MM.1S (cell line): ENCODE results near the gene PAN3.

Experiments
- DNase-seq: peaks from one replicate; pipeline ENCODE4 v3.0.0-alpha.2; 2015
- H2AFZ ChIP-seq: fragments of 300-600 bp; sonication (generic); 2 replicates; pipeline ENCODE4 v1.6.0; 2016; ENCODE audit warnings: antibody characterized with exemption, low read length
- H3F3A ChIP-seq: fragments of 300-600 bp; sonication (generic); 2 replicates; pipeline ENCODE4 v1.6.1; 2016; ENCODE audit warnings: mild to moderate bottlenecking, antibody characterized with exemption, low read length, moderate library complexity, mixed read lengths; ENCODE audit not compliant: insufficient read depth
- H3K27ac ChIP-seq: fragments of 300-600 bp; sonication (generic); 2 replicates; pipeline ENCODE4 v1.5.1; 2016; ENCODE audit warnings: mild to moderate bottlenecking, low read length
- H3K27me3 ChIP-seq: fragments of 300-600 bp; sonication (generic); replicated peaks from 2 replicates; pipeline ENCODE4 v1.6.0; 2016; ENCODE audit warnings: low read length; ENCODE audit not compliant: insufficient read depth
- H3K36me3 ChIP-seq: fragments of 300-600 bp; sonication (generic); replicated peaks from 2 replicates; pipeline ENCODE4 v1.6.1; 2016; ENCODE audit warnings: mild to moderate bottlenecking, low read length, mixed read lengths; ENCODE audit not compliant: insufficient read depth
- H3K4me1 ChIP-seq: fragments of 300-600 bp; sonication (generic); 2 replicates; pipeline ENCODE4 v1.6.1; 2016; ENCODE audit warnings: low read length, mixed read lengths
- H3K4me2 ChIP-seq: fragments of 300-600 bp; sonication (generic); 2 replicates; pipeline ENCODE4 v1.6.0; 2016; ENCODE audit warnings: low read depth, low read length
- H3K4me3 ChIP-seq: fragments of 300-600 bp; sonication (generic); 2 replicates; pipeline ENCODE4 v1.5.1; 2016; ENCODE audit warnings: low read length, mixed read lengths
- H3K79me2 ChIP-seq: fragments of 300-600 bp; sonication (generic); 2 replicates; pipeline ENCODE4 v1.6.1; 2016; ENCODE audit warnings: mixed run types, low read length, mixed read lengths
- H3K9ac ChIP-seq: fragments of 300-600 bp; sonication (generic); 2 replicates; pipeline ENCODE4 v1.6.1; 2016; ENCODE audit warnings: low read length, mixed read lengths
- H3K9me2 ChIP-seq: fragments of 300-600 bp; sonication (generic); replicated peaks from 2 replicates; pipeline ENCODE4 v1.6.1; 2016; ENCODE audit warnings: mild to moderate bottlenecking, low read length, mixed read lengths; ENCODE audit not compliant: insufficient read depth
- H3K9me3 ChIP-seq: fragments of 300-600 bp; sonication (generic); replicated peaks from 2 replicates; pipeline ENCODE4 v1.6.1; 2016; ENCODE audit warnings: mild to moderate bottlenecking, low read length, mixed read lengths; ENCODE audit not compliant: insufficient read depth
- H4K20me1 ChIP-seq: fragments of 300-600 bp; sonication (generic); 2 replicates; pipeline ENCODE4 v1.6.1; 2016; ENCODE audit warnings: mild to moderate bottlenecking, low read length, moderate library complexity, mixed read lengths; ENCODE audit not compliant: insufficient read depth
- EZH2 ChIP-seq: fragments of 300-600 bp; sonication (generic); optimal IDR thresholded peaks from 2 replicates; pipeline ENCODE3; 2017; ENCODE audit warnings: low read depth, mild to moderate bottlenecking, antibody characterized with exemption, low read length, mixed read lengths
- EZH2phosphoT487 ChIP-seq: fragments of 300-600 bp; sonication (generic); IDR thresholded peaks from 2 replicates; pipeline ENCODE4 v1.6.1; 2018; ENCODE audit warnings: antibody characterized with exemption, low read length
- TF ChIP-seq, protein P1 (sequence below): fragments of 300-600 bp; sonication (generic); IDR thresholded peaks from 2 replicates; pipeline ENCODE4 v1.5.1; 2016; ENCODE audit warnings: antibody characterized with exemption, low read length, mixed read lengths

Gene PAN3

DNA sequence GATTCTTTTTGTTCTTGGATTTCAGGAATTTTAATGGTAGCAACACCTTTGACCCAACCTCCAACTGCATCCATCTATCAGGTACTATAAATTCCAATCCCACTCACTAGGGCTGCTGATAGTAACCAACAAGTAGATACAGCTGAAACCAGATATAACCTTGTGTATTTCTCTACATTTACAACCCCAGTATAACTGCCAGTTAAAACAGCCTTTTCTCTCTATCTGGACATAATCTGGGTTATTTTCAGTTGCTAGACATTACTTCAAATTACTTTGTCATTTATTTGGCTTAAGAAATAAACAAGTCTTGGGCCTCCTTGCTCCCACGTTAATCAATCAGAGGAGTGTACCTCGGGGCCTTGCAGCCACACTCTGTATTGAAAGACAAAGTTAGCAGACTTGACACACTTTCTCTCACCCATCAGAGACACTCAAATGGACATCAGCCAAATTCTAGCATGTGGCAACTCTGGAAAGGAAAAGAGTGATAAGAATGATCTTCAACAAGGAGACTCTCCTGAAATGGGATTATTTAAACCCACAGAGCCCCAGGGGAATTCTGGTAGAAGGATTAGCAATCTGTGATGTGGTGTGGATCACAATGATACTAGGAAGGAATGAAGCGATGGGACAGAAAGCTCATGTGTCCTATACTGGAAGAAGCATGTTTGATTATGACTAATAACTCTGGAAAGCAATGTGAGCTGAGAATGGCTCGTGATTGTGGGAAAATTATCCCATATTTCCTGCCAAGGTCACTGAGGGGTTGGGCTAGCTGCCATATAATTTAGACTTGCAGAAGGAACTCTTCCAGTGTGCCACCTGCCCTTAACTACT, 199.0 kb downstream of the PAN3 start:
- no peak overlapping the region for H3K9ac ChIP-seq
- H3K9me2 ChIP-seq: no peaks in the 10 kb centered on the region
- no peak overlapping the region for H3K27ac ChIP-seq
- H4K20me1 ChIP-seq: no peaks in the 10 kb centered on the region
- TF ChIP-seq EZH2 (no peak), EZH2phosphoT487 (no peak)
- TF ChIP-seq, protein P1, sequence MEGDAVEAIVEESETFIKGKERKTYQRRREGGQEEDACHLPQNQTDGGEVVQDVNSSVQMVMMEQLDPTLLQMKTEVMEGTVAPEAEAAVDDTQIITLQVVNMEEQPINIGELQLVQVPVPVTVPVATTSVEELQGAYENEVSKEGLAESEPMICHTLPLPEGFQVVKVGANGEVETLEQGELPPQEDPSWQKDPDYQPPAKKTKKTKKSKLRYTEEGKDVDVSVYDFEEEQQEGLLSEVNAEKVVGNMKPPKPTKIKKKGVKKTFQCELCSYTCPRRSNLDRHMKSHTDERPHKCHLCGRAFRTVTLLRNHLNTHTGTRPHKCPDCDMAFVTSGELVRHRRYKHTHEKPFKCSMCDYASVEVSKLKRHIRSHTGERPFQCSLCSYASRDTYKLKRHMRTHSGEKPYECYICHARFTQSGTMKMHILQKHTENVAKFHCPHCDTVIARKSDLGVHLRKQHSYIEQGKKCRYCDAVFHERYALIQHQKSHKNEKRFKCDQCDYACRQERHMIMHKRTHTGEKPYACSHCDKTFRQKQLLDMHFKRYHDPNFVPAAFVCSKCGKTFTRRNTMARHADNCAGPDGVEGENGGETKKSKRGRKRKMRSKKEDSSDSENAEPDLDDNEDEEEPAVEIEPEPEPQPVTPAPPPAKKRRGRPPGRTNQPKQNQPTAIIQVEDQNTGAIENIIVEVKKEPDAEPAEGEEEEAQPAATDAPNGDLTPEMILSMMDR: no peak
- DNase-seq: no peak
- H3K4me3 ChIP-seq: no peak overlapping the region
- H3K79me2 ChIP-seq: no peaks in the 10 kb centered on the region
- H3F3A ChIP-seq: no peaks in the 10 kb centered on the region
- no peaks in the 10 kb centered on the region for H3K36me3 ChIP-seq
- H3K4me2 ChIP-seq: no peak overlapping the region
- no peaks in the 10 kb centered on the region for H3K4me1 ChIP-seq
- H2AFZ ChIP-seq: no peak overlapping the region
- no peaks in the 10 kb centered on the region for H3K27me3 ChIP-seq
- no peaks in the 10 kb centered on the region for H3K9me3 ChIP-seq

DNA sequence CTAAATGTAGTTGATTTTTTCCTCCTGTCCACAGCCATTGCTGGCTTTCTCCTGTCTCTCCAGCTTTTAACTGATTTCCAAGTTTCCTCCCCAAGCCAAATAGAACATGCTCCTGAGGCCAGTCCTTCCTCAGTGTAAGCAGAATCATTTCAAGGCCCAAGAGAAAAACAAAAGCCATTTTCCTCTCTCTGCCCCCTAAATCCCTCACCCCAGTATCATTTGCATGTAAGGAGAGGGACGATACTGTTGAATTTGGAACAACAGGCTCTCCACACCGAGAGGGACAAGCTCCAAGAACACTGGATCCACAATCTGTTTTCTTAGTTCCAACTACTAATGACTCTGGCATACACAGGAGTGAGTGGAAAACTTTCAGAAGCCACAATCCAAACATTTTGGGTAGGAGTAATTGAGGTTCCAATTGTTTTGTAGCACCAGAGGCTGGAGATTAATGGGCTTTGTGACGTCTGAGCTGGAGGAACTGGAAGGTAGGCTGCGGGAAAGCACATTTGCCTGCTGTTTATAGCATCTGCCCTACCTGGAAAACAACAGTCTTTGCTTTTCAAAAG, 199.7 kb downstream of the PAN3 start:
- Histone ChIP-seq H3K27ac (no peak overlapping the region), H3K79me2 (no peaks in the 10 kb centered on the region), H4K20me1 (no peaks in the 10 kb centered on the region), H3K4me3 (no peak overlapping the region), H3K9ac (no peak overlapping the region), H3K9me3 (no peaks in the 10 kb centered on the region), H3K27me3 (no peaks in the 10 kb centered on the region), H3K4me1 (no peaks in the 10 kb centered on the region), H2AFZ (no peak overlapping the region), H3K36me3 (no peaks in the 10 kb centered on the region), H3K9me2 (no peaks in the 10 kb centered on the region), H3F3A (no peaks in the 10 kb centered on the region), H3K4me2 (no peak overlapping the region)
- TF ChIP-seq EZH2phosphoT487 (no peak), EZH2 (no peak)
- TF ChIP-seq, protein P1: no peak
- DNase-seq: no peak

DNA sequence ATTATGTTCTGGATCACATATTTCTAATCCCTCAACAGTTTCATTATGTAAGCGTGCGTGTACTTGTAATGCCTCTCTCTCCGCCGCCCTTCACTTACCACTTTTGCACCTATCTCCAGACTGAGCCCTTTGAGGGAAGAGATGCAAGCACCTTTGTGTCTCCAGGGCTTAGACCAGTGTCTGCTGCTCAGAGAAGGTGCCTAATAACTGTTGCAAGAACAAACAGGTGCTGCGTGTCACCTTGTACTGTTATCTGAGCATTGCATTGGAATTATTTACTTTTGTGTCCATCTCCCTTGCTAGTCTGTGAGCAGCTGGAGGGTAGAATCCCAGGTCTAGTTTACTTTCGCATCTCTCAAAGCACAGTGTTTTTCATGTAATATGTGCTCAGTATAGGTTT, 200.4 kb downstream of the PAN3 start:
- Histone ChIP-seq H3K27ac (no peak overlapping the region), H3K27me3 (no peaks in the 10 kb centered on the region), H3K79me2 (no peaks in the 10 kb centered on the region), H3K4me2 (no peak overlapping the region), H3K4me1 (no peaks in the 10 kb centered on the region), H4K20me1 (no peaks in the 10 kb centered on the region), H3K9me3 (no peaks in the 10 kb centered on the region), H3K9ac (no peak overlapping the region), H3K4me3 (no peak overlapping the region), H3K9me2 (no peaks in the 10 kb centered on the region), H3K36me3 (no peaks in the 10 kb centered on the region), H2AFZ (no peak overlapping the region), H3F3A (no peaks in the 10 kb centered on the region)
- DNase-seq: no peak
- TF ChIP-seq EZH2 (no peak), EZH2phosphoT487 (no peak)
- TF ChIP-seq, protein P1: no peak
